ENCODE data around the gene GPR143. TPM values are rescaled to one million over a fixed set of nuclear protein-coding genes. Genes with fewer than 3 reads are reported as not detected.
A peak's percentile ranks its signal among the peaks of the same experiment; 100 is the strongest.

GPR143 gene
- total RNA-seq, 4 donors from 2014 or later = 2.2 to 4.4 (median 3.6) TPM

DNA sequence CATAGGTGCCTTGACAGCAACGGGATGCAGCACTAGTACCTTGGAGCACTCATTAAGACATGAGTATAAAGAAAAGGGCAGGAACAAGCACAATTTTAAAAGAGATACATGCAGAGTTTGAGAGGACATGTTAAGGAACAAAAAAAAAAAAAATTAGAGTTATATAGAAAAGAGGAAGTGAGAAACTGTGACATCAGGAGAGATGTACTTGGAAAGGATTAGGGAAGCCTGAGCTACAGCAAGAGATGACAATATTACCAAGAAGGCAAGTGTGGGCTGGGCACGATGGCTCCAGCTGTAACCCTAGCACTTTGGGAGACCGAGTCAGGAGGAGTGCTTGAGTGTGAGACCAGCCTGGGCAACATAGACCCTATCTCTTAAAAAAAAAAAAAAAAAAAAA lies 37.4 kb downstream of the GPR143 start:
- intact Hi-C loops (cut with DNase I; ENCODE audit: low total_unique reads) = no loop called here
- WGBS, 2 donors = 80 to 91% methylated on average over 3 of the region's 3 CpGs
- no peak overlapping the region for H3K4me3 ChIP-seq (ENCODE audit: low read depth, poor library complexity, severe bottlenecking)
- no peak for DNase-seq (ENCODE audit: low spot score in 2 of 2)
- TF ChIP-seq, protein P1, sequence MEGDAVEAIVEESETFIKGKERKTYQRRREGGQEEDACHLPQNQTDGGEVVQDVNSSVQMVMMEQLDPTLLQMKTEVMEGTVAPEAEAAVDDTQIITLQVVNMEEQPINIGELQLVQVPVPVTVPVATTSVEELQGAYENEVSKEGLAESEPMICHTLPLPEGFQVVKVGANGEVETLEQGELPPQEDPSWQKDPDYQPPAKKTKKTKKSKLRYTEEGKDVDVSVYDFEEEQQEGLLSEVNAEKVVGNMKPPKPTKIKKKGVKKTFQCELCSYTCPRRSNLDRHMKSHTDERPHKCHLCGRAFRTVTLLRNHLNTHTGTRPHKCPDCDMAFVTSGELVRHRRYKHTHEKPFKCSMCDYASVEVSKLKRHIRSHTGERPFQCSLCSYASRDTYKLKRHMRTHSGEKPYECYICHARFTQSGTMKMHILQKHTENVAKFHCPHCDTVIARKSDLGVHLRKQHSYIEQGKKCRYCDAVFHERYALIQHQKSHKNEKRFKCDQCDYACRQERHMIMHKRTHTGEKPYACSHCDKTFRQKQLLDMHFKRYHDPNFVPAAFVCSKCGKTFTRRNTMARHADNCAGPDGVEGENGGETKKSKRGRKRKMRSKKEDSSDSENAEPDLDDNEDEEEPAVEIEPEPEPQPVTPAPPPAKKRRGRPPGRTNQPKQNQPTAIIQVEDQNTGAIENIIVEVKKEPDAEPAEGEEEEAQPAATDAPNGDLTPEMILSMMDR (IDR thresholded peaks at IDR 0.05) = no peak
- TF ChIP-seq POLR2A (IDR thresholded peaks at IDR 0.05) = no peak

DNA sequence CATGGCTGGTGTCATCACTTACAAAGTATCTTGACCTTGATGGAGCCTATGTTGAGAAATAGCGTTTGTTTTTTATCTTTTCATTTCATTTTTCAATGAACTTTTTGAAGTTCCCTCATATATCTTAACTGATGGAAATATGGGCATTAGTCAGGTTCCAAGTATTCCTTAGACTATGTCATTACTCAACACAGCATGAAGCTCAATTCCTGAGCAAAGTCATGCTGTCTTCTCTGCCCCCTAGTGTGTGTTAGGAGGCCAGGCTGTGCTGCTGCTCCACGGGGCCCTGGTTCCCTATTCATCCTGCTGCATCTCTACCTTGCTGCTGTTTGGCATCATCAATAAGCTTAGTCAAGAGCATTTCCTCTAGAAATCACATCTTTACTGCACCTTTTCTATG lies 40.9 kb downstream of the GPR143 start:
- intact Hi-C loops (cut with DNase I; ENCODE audit: low total_unique reads) = no loop called here

DNA sequence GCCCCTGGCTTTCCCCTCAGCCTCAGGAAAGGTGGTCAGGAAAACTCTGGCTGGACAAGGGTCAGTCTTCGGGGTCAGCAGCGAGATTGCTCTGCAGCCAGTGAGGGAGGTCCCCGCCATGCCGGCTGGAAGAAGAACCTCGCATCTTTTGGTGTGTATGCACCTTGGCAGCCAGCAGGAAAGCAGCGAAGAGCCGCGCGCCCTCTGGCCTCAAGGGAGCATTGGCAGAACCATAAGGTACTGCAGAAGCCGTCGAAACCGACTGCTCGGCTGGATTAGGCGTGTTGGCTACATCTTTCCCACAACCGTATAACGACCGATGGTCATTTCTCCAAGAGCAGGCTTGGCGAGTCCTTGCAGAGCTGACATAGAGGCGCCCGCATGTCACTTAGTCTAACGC lies 48.3 kb downstream of the GPR143 start:
- 95 to 98% methylated on average over 16 to 21 of the region's 21 CpGs for WGBS, 2 donors
- intact Hi-C loops (cut with DNase I; ENCODE audit: low total_unique reads) = no loop called here
- no peak for DNase-seq (ENCODE audit: low spot score in 2 of 2)
- no peak overlapping the region for H3K4me3 ChIP-seq (ENCODE audit: low read depth, poor library complexity, severe bottlenecking)
- TF ChIP-seq, protein P1 (IDR thresholded peaks at IDR 0.05) = no peak
- TF ChIP-seq POLR2A (IDR thresholded peaks at IDR 0.05) = no peak

More for the DNA sequence above, 40.9 kb downstream of the GPR143 start:
- TF ChIP-seq POLR2A (IDR thresholded peaks at IDR 0.05) = no peak
- no peak for DNase-seq (ENCODE audit: low spot score in 2 of 2)
- WGBS, 2 donors = 79 to 93% methylated on average over 2 of the region's 2 CpGs
- no peak overlapping the region for H3K4me3 ChIP-seq (ENCODE audit: low read depth, poor library complexity, severe bottlenecking)

- WGBS, 2 donors = 71 to 95% methylated on average over 8 of the region's 8 CpGs
- no peak for TF ChIP-seq POLR2A (IDR thresholded peaks at IDR 0.05)
- TF ChIP-seq, protein P1 (IDR thresholded peaks at IDR 0.05) = no peak
- H3K4me3 ChIP-seq (ENCODE audit: low read depth, poor library complexity, severe bottlenecking) = no peak overlapping the region
- intact Hi-C loops (cut with DNase I; ENCODE audit: low total_unique reads) = no loop called here
- DNase-seq (ENCODE audit: low spot score in 2 of 2) = no peak
These were observed 55.3 kb downstream of the GPR143 start for GRCh38 chrX:9710332-9710731.

DNA sequence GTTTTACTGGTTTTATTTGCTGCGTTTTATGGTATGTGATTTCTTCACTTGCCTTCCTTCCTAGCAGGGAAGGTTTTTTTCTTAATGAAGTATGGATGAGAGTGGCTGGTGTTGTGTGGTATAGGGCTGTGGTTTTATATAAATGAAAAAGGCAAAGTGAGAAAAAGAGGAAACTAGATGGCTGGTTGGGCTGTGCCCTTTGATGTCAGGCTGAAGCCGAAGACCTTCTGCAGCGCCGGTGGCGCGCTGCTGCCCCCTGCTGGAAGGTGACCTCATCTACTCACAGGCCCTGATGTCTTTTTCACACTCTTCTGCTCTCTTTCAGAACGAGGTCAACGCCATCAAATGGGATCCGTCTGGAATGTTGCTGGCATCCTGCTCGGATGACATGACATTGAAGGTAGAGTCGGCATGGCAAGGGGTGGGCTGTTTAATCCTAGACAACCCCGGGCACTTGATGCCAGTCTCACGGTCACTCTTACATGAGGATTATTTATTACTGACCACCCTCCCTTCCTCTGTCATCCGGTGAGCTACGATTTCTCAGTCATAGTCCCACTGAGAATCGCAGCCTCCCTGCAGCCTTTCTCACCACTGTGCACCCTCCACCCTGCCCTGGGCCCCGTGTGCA lies 56.6 kb downstream of the GPR143 start:
- no peak for TF ChIP-seq POLR2A (IDR thresholded peaks at IDR 0.05)
- TF ChIP-seq, protein P1 (IDR thresholded peaks at IDR 0.05) = peak in 1 of 3 donors; percentile 45
- no peak overlapping the region for H3K4me3 ChIP-seq (ENCODE audit: low read depth, poor library complexity, severe bottlenecking)
- intact Hi-C loops (cut with DNase I; ENCODE audit: low total_unique reads) = no loop called here
- peak; percentile 59 to 93 for DNase-seq (ENCODE audit: low spot score in 2 of 2)
- 27% methylated on average over 16 to 17 of the region's 17 CpGs for WGBS, 2 donors

DNA sequence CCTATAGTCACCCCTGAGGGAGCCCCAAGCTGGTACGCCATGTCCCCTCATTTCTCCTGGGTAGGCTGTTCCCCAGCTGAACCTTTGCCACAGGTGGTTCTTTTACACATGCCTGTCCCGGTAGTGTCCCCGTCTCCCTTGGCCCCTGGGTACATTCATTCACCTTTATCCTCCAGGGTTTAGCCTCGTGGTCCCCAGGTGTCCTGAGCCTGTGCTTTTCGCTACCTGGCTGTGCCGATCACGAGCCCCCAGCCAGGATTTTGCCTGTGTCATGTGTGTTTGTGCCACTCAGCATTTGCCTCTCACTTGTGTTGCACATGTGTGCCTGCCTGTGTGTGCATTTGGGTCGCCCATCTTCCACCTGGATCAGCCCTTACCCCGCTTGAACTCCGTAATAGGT lies 57.6 kb downstream of the GPR143 start:
- DNase-seq (ENCODE audit: low spot score in 2 of 2) = no peak
- no peak overlapping the region for H3K4me3 ChIP-seq (ENCODE audit: low read depth, poor library complexity, severe bottlenecking)
- intact Hi-C loops (cut with DNase I; ENCODE audit: low total_unique reads) = no loop called here
- 88% methylated on average over 10 of the region's 10 CpGs for WGBS, 2 donors
- TF ChIP-seq, protein P1 (IDR thresholded peaks at IDR 0.05) = no peak
- no peak for TF ChIP-seq POLR2A (IDR thresholded peaks at IDR 0.05)

Data from lower leg skin (tissue), 4 donors.